H1 (cell line): ENCODE results near the gene PRKN. TPM values are rescaled to one million over a fixed set of nuclear protein-coding genes. Genes with fewer than 3 reads are reported as not detected.

ENCODE experiments used
- polyA plus RNA-seq, 7 experiments: library from polyadenylated mRNA; depleted of rRNA in 3 of 7; stranded (reverse) in 5 of 7; unstranded in 2 of 7; fragments of >200 nt in 5 of 7; fragments of 200-250 nt in 2 of 7; gene quantifications; 1 replicate in 5 of 7; 2 replicates in 1 of 7; 4 replicates in 1 of 7; pipeline versions ENCODE4 v1.2.1 to v1.2.3, GENCODE V29; 2011 to 2013; ENCODE audit warnings: missing spikeins in 2 of 7, mixed read lengths in 2 of 7
- total RNA-seq: library from RNA; stranded (reverse); fragmentation: NEBNext Ultra II Directional; extraction: Animal tissue kit (Norgen Biotek cat#: 25700); gene quantifications from 2 replicates; pipeline ENCODE4 v1.2.1, GENCODE V29; 2021
- TF ChIP-seq, protein P1 (sequence below): fragments of 300-600 bp; sonication (generic); IDR thresholded peaks from 2 replicates; pipeline ENCODE4 v1.7.1; 2012; ENCODE audit warnings: low read length, moderate library complexity, mild to moderate bottlenecking, inconsistent platforms; ENCODE audit not compliant: insufficient replicate concordance

PRKN gene
- total and polyA plus RNA-seq, 2 of the 8 experiments (the other 6 are each of a cell fraction or from before 2014, with no cell fraction given) = 0.13 to 0.29 TPM

DNA sequence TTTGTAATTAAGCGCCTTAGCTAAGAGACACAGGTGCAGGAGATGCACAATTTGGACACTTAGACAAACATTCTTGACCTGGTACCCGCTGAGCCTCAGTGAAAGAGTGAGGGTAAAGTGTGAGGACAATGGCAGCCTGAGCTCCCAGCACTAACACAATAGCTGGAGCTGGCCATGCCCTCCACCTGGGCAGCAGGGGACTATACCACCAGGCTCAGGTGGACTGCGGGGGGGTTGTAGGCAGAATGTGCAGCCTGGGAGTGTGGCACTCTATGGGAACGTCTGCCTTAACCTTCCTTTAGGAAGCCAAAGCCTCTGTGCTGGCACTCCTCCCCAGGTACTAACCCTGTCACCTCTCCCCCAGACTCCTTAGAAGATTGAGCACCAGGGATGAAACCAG is 23.6 kb downstream of the PRKN start (continued):
- TF ChIP-seq, protein P1, sequence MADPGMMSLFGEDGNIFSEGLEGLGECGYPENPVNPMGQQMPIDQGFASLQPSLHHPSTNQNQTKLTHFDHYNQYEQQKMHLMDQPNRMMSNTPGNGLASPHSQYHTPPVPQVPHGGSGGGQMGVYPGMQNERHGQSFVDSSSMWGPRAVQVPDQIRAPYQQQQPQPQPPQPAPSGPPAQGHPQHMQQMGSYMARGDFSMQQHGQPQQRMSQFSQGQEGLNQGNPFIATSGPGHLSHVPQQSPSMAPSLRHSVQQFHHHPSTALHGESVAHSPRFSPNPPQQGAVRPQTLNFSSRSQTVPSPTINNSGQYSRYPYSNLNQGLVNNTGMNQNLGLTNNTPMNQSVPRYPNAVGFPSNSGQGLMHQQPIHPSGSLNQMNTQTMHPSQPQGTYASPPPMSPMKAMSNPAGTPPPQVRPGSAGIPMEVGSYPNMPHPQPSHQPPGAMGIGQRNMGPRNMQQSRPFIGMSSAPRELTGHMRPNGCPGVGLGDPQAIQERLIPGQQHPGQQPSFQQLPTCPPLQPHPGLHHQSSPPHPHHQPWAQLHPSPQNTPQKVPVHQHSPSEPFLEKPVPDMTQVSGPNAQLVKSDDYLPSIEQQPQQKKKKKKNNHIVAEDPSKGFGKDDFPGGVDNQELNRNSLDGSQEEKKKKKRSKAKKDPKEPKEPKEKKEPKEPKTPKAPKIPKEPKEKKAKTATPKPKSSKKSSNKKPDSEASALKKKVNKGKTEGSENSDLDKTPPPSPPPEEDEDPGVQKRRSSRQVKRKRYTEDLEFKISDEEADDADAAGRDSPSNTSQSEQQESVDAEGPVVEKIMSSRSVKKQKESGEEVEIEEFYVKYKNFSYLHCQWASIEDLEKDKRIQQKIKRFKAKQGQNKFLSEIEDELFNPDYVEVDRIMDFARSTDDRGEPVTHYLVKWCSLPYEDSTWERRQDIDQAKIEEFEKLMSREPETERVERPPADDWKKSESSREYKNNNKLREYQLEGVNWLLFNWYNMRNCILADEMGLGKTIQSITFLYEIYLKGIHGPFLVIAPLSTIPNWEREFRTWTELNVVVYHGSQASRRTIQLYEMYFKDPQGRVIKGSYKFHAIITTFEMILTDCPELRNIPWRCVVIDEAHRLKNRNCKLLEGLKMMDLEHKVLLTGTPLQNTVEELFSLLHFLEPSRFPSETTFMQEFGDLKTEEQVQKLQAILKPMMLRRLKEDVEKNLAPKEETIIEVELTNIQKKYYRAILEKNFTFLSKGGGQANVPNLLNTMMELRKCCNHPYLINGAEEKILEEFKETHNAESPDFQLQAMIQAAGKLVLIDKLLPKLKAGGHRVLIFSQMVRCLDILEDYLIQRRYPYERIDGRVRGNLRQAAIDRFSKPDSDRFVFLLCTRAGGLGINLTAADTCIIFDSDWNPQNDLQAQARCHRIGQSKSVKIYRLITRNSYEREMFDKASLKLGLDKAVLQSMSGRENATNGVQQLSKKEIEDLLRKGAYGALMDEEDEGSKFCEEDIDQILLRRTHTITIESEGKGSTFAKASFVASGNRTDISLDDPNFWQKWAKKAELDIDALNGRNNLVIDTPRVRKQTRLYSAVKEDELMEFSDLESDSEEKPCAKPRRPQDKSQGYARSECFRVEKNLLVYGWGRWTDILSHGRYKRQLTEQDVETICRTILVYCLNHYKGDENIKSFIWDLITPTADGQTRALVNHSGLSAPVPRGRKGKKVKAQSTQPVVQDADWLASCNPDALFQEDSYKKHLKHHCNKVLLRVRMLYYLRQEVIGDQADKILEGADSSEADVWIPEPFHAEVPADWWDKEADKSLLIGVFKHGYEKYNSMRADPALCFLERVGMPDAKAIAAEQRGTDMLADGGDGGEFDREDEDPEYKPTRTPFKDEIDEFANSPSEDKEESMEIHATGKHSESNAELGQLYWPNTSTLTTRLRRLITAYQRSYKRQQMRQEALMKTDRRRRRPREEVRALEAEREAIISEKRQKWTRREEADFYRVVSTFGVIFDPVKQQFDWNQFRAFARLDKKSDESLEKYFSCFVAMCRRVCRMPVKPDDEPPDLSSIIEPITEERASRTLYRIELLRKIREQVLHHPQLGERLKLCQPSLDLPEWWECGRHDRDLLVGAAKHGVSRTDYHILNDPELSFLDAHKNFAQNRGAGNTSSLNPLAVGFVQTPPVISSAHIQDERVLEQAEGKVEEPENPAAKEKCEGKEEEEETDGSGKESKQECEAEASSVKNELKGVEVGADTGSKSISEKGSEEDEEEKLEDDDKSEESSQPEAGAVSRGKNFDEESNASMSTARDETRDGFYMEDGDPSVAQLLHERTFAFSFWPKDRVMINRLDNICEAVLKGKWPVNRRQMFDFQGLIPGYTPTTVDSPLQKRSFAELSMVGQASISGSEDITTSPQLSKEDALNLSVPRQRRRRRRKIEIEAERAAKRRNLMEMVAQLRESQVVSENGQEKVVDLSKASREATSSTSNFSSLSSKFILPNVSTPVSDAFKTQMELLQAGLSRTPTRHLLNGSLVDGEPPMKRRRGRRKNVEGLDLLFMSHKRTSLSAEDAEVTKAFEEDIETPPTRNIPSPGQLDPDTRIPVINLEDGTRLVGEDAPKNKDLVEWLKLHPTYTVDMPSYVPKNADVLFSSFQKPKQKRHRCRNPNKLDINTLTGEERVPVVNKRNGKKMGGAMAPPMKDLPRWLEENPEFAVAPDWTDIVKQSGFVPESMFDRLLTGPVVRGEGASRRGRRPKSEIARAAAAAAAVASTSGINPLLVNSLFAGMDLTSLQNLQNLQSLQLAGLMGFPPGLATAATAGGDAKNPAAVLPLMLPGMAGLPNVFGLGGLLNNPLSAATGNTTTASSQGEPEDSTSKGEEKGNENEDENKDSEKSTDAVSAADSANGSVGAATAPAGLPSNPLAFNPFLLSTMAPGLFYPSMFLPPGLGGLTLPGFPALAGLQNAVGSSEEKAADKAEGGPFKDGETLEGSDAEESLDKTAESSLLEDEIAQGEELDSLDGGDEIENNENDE = no peak
